ENCODE results near the gene ZDHHC7.
A peak's percentile ranks its signal among the peaks of the same experiment; 100 is the strongest.
"Not testable (repeated sequence)": the region's sequence is repeated elsewhere in the genome, so short reads cannot be mapped to it uniquely, and the experiment has no call there.

The ZDHHC7 gene

DNA sequence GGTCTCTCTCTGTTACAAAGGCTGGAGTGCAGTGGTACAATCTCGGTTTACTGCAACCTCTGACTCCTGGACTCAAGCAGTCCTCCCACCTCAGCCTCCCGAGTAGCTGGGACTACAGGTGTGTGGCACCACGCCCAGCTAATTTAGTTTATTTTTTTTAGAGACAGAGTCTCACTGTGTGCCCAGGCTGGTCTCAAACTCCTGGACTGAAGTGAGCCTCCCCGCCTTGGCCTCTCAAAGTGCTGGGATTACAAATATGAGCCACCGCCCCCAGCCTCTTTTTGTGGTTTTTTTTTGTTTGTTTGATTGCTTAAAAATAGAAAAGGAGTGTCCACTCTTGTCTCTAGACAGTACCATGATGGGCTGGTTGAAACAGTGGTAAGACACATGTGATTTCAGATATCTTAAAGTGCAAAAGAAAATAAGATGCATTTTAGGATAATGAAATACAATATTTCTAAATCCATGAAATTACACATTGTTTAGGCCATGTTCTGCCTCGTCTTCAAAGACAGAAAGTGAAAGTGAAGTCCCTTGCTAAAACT is 43.7 kb upstream of the ZDHHC7 start:
- TF ChIP-seq, protein P1, sequence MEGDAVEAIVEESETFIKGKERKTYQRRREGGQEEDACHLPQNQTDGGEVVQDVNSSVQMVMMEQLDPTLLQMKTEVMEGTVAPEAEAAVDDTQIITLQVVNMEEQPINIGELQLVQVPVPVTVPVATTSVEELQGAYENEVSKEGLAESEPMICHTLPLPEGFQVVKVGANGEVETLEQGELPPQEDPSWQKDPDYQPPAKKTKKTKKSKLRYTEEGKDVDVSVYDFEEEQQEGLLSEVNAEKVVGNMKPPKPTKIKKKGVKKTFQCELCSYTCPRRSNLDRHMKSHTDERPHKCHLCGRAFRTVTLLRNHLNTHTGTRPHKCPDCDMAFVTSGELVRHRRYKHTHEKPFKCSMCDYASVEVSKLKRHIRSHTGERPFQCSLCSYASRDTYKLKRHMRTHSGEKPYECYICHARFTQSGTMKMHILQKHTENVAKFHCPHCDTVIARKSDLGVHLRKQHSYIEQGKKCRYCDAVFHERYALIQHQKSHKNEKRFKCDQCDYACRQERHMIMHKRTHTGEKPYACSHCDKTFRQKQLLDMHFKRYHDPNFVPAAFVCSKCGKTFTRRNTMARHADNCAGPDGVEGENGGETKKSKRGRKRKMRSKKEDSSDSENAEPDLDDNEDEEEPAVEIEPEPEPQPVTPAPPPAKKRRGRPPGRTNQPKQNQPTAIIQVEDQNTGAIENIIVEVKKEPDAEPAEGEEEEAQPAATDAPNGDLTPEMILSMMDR (IDR thresholded peaks at IDR 0.05; ENCODE audit: low read depth, low read length) = no peak
- peak overlapping the region; percentile 12 to 36 for H3K4me3 ChIP-seq (replicated peaks in 1 of 2; ENCODE audit: low read depth in 2 of 2, low read length in 2 of 2)
- DNase-seq (ENCODE audit: low read depth in 2 of 2) = no peak

DNA sequence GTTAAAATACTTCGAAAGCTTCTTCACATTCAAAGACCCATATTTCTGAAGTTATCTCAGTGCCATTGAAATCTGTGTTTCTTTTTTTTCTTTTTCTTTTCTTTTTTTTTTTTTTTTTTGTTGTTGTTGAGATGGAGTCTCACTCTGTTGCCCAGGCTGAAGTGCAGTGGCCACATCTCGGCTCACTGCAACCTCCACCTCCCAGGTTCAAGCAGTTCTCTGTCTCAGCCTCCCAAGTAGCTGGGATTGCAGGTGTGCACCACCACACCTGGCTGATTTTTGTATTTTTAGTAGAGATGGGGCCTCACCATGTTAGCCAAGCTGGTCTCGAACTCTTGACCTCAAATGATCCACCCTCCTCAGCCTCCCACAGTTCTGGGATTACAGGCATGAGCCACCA is 43.0 kb upstream of the ZDHHC7 start:
- not testable (repeated sequence) for H3K4me3 ChIP-seq (replicated peaks in 1 of 2; ENCODE audit: low read depth in 2 of 2, low read length in 2 of 2); DNase-seq (ENCODE audit: low read depth in 2 of 2)

DNA sequence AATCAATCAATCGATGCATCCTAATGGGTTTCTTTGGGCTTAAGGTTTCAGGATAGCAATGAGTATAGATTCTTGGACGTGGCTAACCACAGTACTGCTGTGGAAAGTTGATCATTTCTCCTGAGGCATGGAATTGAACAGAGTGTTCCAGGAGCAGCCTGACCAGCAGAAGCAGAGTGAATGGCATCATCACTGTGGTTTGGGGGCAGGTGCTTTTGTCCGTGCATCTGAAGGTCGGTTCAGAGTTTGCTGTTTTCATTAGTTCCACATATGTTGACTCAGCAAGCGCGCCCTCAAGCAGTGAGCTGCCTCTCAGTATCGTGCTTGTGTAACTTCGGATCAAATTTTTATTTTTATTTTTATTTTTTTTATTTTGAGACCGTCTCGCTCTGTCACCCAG is 41.2 kb upstream of the ZDHHC7 start:
- DNase-seq (ENCODE audit: low read depth in 2 of 2) = peak in 1 of 2 donors; percentile 59
- no peak overlapping the region for H3K4me3 ChIP-seq (replicated peaks in 1 of 2; ENCODE audit: low read depth in 2 of 2, low read length in 2 of 2)
- TF ChIP-seq, protein P1 (IDR thresholded peaks at IDR 0.05; ENCODE audit: low read depth, low read length) = no peak

DNA sequence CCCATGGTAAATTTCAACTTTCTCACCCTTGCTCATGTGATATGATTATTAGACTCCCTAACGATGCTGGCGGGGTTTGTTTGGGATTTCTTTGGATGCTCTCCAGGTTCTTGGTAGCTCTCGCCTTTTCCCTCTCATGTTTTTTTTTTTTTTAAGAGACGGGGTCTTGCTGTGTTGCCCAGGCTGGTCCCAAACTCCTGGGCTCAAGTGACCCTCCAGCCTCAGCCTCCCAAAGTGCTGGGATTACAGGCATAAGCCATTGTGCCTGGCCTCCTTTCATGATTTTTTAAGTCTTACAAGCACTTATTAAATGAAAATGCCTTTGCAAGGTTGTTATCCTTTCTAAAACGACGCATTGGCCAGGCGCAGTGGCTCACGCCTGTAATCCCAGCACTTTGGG is 40.3 kb upstream of the ZDHHC7 start:
- H3K4me3 ChIP-seq (replicated peaks in 1 of 2; ENCODE audit: low read depth in 2 of 2, low read length in 2 of 2) = no peak overlapping the region
- DNase-seq (ENCODE audit: low read depth in 2 of 2) = no peak
- TF ChIP-seq, protein P1 (IDR thresholded peaks at IDR 0.05; ENCODE audit: low read depth, low read length) = no peak

DNA sequence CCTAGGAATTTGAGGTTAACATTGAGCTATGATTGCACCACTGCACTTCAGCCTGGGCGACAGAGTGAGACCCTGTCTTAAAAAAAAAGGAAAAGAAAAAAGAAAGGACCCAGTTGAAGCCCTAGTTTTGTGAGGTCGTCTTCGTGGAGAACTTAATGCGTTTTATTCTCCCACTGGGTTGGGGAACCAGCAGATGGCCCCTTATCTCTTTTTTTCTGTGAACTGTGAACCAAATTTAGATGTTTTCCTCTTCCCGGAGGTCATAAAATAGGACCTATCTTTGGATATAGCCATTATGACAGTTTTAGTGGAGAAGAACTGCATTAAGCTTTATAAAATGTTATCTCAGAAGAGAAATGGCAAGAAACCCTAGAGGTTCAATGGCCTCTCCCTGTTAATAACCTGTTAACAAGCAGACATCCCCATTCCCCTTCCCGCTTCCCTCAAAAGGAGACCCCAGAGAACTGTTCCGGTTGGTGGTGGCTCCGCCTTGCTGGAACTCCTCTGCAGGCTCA is 39.8 kb upstream of the ZDHHC7 start:
- TF ChIP-seq, protein P1 (IDR thresholded peaks at IDR 0.05; ENCODE audit: low read depth, low read length) = no peak
- no peak overlapping the region for H3K4me3 ChIP-seq (replicated peaks in 1 of 2; ENCODE audit: low read depth in 2 of 2, low read length in 2 of 2)
- no peak for DNase-seq (ENCODE audit: low read depth in 2 of 2)

DNA sequence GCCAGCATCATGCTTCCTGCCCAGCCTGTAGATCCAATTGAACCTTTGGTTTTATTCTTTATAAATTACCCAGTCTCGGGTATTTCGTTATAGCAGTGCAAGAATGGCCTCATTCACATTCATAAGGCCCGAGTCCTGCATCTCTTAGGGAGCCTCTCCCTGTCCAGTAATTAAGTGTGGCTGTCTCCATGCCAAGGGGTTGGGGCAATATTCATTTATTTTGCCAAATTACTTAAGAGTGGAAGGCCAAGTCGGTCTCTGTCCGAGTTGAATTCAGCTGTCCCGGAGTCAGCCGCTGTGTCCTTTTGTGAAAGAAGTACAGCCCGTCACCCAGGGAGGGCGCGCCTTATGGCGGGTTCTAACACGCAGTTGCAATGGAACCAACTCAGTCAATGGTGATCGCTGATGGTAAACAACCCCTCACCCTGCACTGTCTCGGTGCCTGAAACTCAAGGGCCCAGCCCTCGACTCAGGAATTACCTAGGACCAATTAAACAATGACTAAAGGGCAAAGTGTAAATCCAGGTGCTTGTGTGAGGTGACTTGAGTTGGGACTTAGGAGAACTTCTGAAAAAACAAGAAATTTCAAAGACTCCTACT is 38.5 kb upstream of the ZDHHC7 start:
- no peak for DNase-seq (ENCODE audit: low read depth in 2 of 2)
- H3K4me3 ChIP-seq (replicated peaks in 1 of 2; ENCODE audit: low read depth in 2 of 2, low read length in 2 of 2) = no peak overlapping the region
- TF ChIP-seq, protein P1 (IDR thresholded peaks at IDR 0.05; ENCODE audit: low read depth, low read length) = no peak

DNA sequence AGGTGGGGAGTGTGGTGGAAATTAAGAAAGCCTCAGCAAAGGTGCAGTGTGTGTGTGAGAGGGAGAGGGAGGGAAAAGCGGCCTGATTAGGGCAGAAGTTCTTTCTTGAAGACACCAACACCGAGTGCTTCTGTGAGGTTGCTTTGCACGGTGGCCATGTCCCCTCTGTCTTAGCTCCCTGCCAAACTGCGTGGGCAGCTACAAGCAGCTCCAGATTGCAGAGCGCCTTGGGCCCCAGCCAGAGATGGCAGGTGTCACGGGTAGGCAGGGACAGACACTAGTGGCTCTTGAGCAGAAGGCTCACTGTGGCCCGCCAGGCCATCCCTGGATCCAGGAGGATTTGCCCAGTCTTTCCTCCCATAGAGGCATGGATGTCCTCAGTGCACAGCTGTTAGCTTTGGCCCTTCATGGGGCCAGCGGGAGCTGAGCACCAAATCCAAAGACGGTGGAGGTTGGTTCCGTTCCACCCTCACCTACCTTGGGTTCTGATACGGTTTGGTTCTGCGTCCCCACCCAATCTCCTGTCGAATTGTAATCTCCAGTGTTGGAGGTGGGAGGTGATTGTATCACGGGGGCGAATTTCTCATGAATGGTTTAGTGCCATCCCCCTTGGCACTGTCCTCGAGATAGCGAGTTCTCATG is 37.7 kb upstream of the ZDHHC7 start:
- TF ChIP-seq, protein P1 (IDR thresholded peaks at IDR 0.05; ENCODE audit: low read depth, low read length) = no peak
- DNase-seq (ENCODE audit: low read depth in 2 of 2) = no peak
- H3K4me3 ChIP-seq (replicated peaks in 1 of 2; ENCODE audit: low read depth in 2 of 2, low read length in 2 of 2) = no peak overlapping the region

Measured in cardiac fibroblast (primary cell).